ENCODE data around the gene NKAPD1.

DNA sequence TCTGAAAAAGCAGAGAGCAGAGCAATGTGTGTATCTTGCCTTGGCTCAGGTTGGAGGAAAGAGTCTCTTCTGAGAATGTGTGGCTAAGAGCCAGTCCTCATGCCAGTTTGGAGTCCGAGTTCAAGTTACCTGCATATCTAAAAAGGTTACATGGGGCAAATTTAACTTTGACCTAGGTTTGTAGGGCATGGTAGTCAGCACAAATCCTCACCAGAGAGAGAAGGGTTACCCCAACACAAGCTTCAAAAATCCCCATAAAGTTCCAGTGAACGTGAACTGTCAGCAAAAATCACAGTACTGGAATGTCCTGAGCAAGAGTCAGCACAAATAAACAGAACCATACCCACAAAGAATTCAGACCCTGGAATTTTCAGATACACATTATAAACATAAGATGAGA, 26.4 kb downstream of the NKAPD1 start:
- TF ChIP-seq EZH2 (IDR thresholded peaks at IDR 0.05; ENCODE audit: insufficient read depth, poor library complexity, severe bottlenecking) (no peak), EZH2phosphoT487 (IDR thresholded peaks at IDR 0.05; ENCODE audit: insufficient read depth, low read depth) (no peak)
